Activated CD4-positive, CD25-positive, alpha-beta regulatory T cell treated with anti-CD3 and anti-CD28 coated beads, Interleukin-2, amount 50 U/mL, for 24 hours (primary cell): ENCODE measurements around the gene AOX1.
"Not testable (repeated sequence)": the region's sequence is repeated elsewhere in the genome, so short reads cannot be mapped to it uniquely, and the experiment has no call there.

Experiments used
- ATAC-seq, 2 donors: fragments of 150-1000 bp; cut with Tn5 transposase; one replicate each; pipeline ENCODE4 v1.10.0; 2021; ENCODE audit warnings: mild to moderate bottlenecking in 1 of 2, moderate library complexity in 1 of 2

Gene AOX1

GRCh38 chr2:200603972-200604371 lies 18.2 kb downstream of the AOX1 start:
- no peak for ATAC-seq

- no peak for ATAC-seq
Observed at GRCh38 chr2:200604571-200605255, 18.9 kb downstream of the AOX1 start.

GRCh38 chr2:200608341-200609027 lies 22.7 kb downstream of the AOX1 start:
- ATAC-seq: no peak

GRCh38 chr2:200609028-200609614 lies 23.3 kb downstream of the AOX1 start:
- no peak for ATAC-seq

GRCh38 chr2:200610217-200610616 lies 24.4 kb downstream of the AOX1 start:
- ATAC-seq: not testable (repeated sequence)

GRCh38 chr2:200613692-200614091 lies 27.9 kb downstream of the AOX1 start:
- no peak for ATAC-seq

- ATAC-seq: no peak
Observed at GRCh38 chr2:200614249-200614648, 28.4 kb downstream of the AOX1 start.

- ATAC-seq: no peak
Observed at GRCh38 chr2:200615247-200615646, 29.4 kb downstream of the AOX1 start.

- no peak for ATAC-seq
Observed at GRCh38 chr2:200616193-200616592, 30.4 kb downstream of the AOX1 start.

- ATAC-seq: no peak
Observed at GRCh38 chr2:200616656-200617055, 30.8 kb downstream of the AOX1 start.

- ATAC-seq: no peak
Observed at GRCh38 chr2:200617156-200618053, 31.6 kb downstream of the AOX1 start.

GRCh38 chr2:200618054-200618419 lies 32.2 kb downstream of the AOX1 start:
- ATAC-seq: no peak

GRCh38 chr2:200618590-200619021 lies 32.8 kb downstream of the AOX1 start:
- no peak for ATAC-seq

GRCh38 chr2:200619279-200619678 lies 33.5 kb downstream of the AOX1 start:
- ATAC-seq: no peak

- no peak for ATAC-seq
Observed at GRCh38 chr2:200620606-200621390, 35.0 kb downstream of the AOX1 start.

GRCh38 chr2:200622106-200622505 lies 36.3 kb downstream of the AOX1 start:
- no peak for ATAC-seq

- no peak for ATAC-seq
Observed at GRCh38 chr2:200624026-200624425, 38.2 kb downstream of the AOX1 start.

- no peak for ATAC-seq
Observed at GRCh38 chr2:200624658-200625057, 38.8 kb downstream of the AOX1 start.

GRCh38 chr2:200625282-200625681 lies 39.5 kb downstream of the AOX1 start:
- no peak for ATAC-seq

- ATAC-seq: no peak
Observed at GRCh38 chr2:200625958-200626363, 40.1 kb downstream of the AOX1 start.

GRCh38 chr2:200627110-200627770 lies 41.4 kb downstream of the AOX1 start:
- ATAC-seq: no peak

- ATAC-seq: not testable (repeated sequence)
Observed at GRCh38 chr2:200628461-200628860, 42.6 kb downstream of the AOX1 start.
